Mesenchymal stem cell (in vitro differentiated cells and primary cell): ENCODE data around the gene VPS16.
A peak's percentile ranks its signal among the peaks of the same experiment; 100 is the strongest.

ENCODE experiments used
- DNase-seq: peaks from one replicate; pipeline ENCODE4 v3.0.0-alpha.2; 2013
- H2AFZ ChIP-seq: one replicate; pipeline ENCODE4 v1.6.1; 2013; ENCODE audit warnings: low read depth, mild to moderate bottlenecking, control low read depth, inconsistent platforms, low read length, moderate library complexity
- H2AK5ac ChIP-seq: 2 replicates; pipeline ENCODE4 v1.6.1; 2013; ENCODE audit warnings: low read length, moderate library complexity, mild to moderate bottlenecking, inconsistent platforms; ENCODE audit not compliant: severe bottlenecking
- H2BK120ac ChIP-seq: one replicate; pipeline ENCODE4 v1.6.1; 2013; ENCODE audit warnings: low read depth, mild to moderate bottlenecking, inconsistent platforms, low read length, moderate library complexity
- H2BK12ac ChIP-seq, 2 experiments: one replicate each; pipeline ENCODE4 v1.6.1; 2013; ENCODE audit warnings: inconsistent platforms in 2 of 2, low read length in 2 of 2, mild to moderate bottlenecking in 2 of 2, moderate library complexity in 2 of 2, control low read depth in 1 of 2
- H2BK15ac ChIP-seq: one replicate; pipeline ENCODE4 v1.6.1; 2013; ENCODE audit warnings: mild to moderate bottlenecking, low read depth, inconsistent platforms; ENCODE audit not compliant: poor library complexity, severe bottlenecking
- H2BK5ac ChIP-seq: 2 replicates; pipeline ENCODE4 v1.6.1; 2013; ENCODE audit warnings: low read depth, mild to moderate bottlenecking, low read length, control low read depth, inconsistent platforms; ENCODE audit not compliant: poor library complexity, severe bottlenecking
- H3K14ac ChIP-seq, 2 experiments: one replicate each; pipeline ENCODE4 v1.6.1; 2013; ENCODE audit warnings: inconsistent platforms in 2 of 2, low read length in 2 of 2, control low read depth in 1 of 2, mild to moderate bottlenecking in 1 of 2, moderate library complexity in 1 of 2
- H3K18ac ChIP-seq, 2 experiments: one replicate each; pipeline ENCODE4 v1.6.1; 2013; ENCODE audit warnings: inconsistent platforms in 2 of 2, low read length in 2 of 2, control low read depth in 1 of 2, low read depth in 1 of 2, mild to moderate bottlenecking in 1 of 2
- H3K23ac ChIP-seq, 2 experiments: one replicate each; pipeline ENCODE4 v1.6.1; 2013; ENCODE audit warnings: inconsistent platforms in 2 of 2, low read length in 2 of 2, mild to moderate bottlenecking in 2 of 2, moderate library complexity in 2 of 2, control low read depth in 1 of 2
- H3K27ac ChIP-seq: 2 replicates; pipeline ENCODE4 v1.5.1; 2013; ENCODE audit warnings: mild to moderate bottlenecking, moderate library complexity, low read length, control low read depth, inconsistent platforms; ENCODE audit not compliant: poor library complexity, severe bottlenecking
- H3K27me3 ChIP-seq, 2 experiments: 2 replicates each; pipeline versions ENCODE4 v1.6.1 to v1.7.0; 2013; ENCODE audit warnings: low read length in 2 of 2, mild to moderate bottlenecking in 2 of 2, moderate library complexity in 2 of 2, control low read depth in 1 of 2, inconsistent platforms in 1 of 2; ENCODE audit not compliant: control insufficient read depth in 1 of 2, insufficient read depth in 1 of 2
- H3K36me3 ChIP-seq, 2 experiments: 2 replicates each; pipeline versions ENCODE4 v1.6.1 to v1.7.0; 2013; ENCODE audit warnings: low read length in 2 of 2, control low read depth in 1 of 2, inconsistent platforms in 1 of 2, low read depth in 1 of 2, mild to moderate bottlenecking in 1 of 2; ENCODE audit not compliant: insufficient read depth in 2 of 2, control insufficient read depth in 1 of 2
- H3K4ac ChIP-seq, 2 experiments: one replicate each; pipeline ENCODE4 v1.6.1; 2013; ENCODE audit warnings: inconsistent platforms in 2 of 2, low read length in 2 of 2, mild to moderate bottlenecking in 2 of 2, moderate library complexity in 2 of 2, control low read depth in 1 of 2, low read depth in 1 of 2
- H3K4me1 ChIP-seq: 2 replicates; pipeline ENCODE4 v1.6.1; 2013; ENCODE audit warnings: low read depth, low read length, control low read depth; ENCODE audit not compliant: control insufficient read depth, insufficient read depth
- H3K4me2 ChIP-seq: 2 replicates; pipeline ENCODE4 v1.6.1; 2013; ENCODE audit warnings: low read length, mild to moderate bottlenecking, inconsistent platforms; ENCODE audit not compliant: poor library complexity, severe bottlenecking
- H3K4me3 ChIP-seq, 2 experiments: 2 replicates each; pipeline versions ENCODE4 v1.5.1 to v1.7.0; 2013; ENCODE audit warnings: low read length in 2 of 2, mild to moderate bottlenecking in 2 of 2, control low read depth in 1 of 2, low read depth in 1 of 2; ENCODE audit not compliant: insufficient read depth in 1 of 2
- H3K79me1 ChIP-seq: replicated peaks from 2 replicates; pipeline ENCODE4 v1.6.1; 2013; ENCODE audit warnings: mild to moderate bottlenecking, control low read depth, low read length, inconsistent platforms; ENCODE audit not compliant: poor library complexity, severe bottlenecking
- H3K9ac ChIP-seq: 2 replicates; pipeline ENCODE4 v1.7.0; 2013; ENCODE audit warnings: mild to moderate bottlenecking, low read length, moderate library complexity
- H3K9me3 ChIP-seq: 2 replicates; pipeline ENCODE4 v1.7.0; 2013; ENCODE audit warnings: mild to moderate bottlenecking, low read length; ENCODE audit not compliant: control insufficient read depth
- H4K8ac ChIP-seq: one replicate; pipeline ENCODE4 v1.6.1; 2013; ENCODE audit warnings: inconsistent platforms, mild to moderate bottlenecking, low read length, moderate library complexity
- H4K91ac ChIP-seq: one replicate; pipeline ENCODE4 v1.6.1; 2013; ENCODE audit warnings: mild to moderate bottlenecking, low read length, inconsistent platforms
- WGBS: methylation state at CpG from one replicate; pipeline ENCODE4 v1.1.7; 2013; ENCODE audit warnings: mixed read lengths; 5-methylcytosine and 5-hydroxymethylcytosine counted together

The VPS16 gene

DNA sequence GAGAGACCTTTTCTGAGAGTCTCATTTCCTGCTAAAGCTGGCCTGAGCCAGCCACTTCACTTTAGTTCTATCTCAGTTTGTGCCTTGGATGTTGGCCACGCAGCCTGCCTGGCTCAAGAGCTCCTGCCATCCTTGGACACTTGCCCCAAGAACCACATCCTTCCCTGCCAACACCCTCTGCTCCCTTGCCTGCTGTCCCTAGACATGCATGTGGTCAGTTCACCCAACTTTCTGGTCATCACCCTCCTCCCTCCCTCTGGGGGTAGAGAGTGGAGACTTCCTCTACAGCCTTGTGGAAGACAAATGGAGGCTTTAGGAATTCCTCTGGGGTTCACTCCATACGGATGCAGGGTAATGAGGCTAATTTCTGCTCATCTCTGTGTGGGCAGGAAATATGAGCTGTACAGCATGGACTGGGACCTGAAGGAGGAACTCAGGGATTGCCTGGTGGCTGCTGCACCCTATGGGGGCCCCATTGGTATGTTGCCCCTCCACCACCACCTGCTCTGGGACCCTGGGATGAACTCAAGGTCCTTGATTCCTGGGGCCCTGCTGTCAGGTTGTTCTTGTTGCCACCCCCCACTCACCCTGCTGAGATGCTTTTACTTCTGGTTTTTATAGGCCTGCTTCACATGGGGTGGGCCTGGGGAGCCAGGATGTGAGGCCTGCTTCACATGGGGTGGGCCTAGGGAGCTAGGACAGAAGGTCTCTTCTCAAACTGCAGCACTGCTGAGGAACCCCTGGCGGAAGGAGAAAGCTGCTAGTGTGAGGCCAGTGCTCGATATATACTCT, 19.0 kb downstream of the VPS16 start:
- peak overlapping the region; percentile 29 for H4K8ac ChIP-seq
- H4K91ac ChIP-seq, result no peak overlapping the region
- no peak overlapping the region for H3K4me2 ChIP-seq
- H3K27me3 ChIP-seq, result no peaks in the 10 kb centered on the region
- no peak overlapping the region for H2BK12ac ChIP-seq
- H3K9me3 ChIP-seq, result no peaks in the 10 kb centered on the region
- H2BK5ac ChIP-seq, result no peak overlapping the region
- no peak overlapping the region for H2AFZ ChIP-seq
- H3K9ac ChIP-seq, result peak overlapping the region; percentile 23
- H3K4ac ChIP-seq, result no peak overlapping the region
- 92% methylated on average over 4 of the region's 4 CpGs for WGBS
- H3K23ac ChIP-seq, result no peak overlapping the region
- peaks cover 3% of the 10 kb centered on the region for H3K4me1 ChIP-seq
- no peak overlapping the region for H3K14ac ChIP-seq
- no peak for DNase-seq
- H2AK5ac ChIP-seq, result no peak overlapping the region
- H3K79me1 ChIP-seq, result peaks cover 19% of the 10 kb centered on the region
- no peak overlapping the region for H2BK15ac ChIP-seq
- H3K18ac ChIP-seq, result no peak overlapping the region
- peaks cover 41 to 46% of the 10 kb centered on the region in 2 experiments for H3K36me3 ChIP-seq
- no peak overlapping the region for H3K4me3 ChIP-seq
- H3K27ac ChIP-seq, result no peak overlapping the region
- no peak overlapping the region for H2BK120ac ChIP-seq

DNA sequence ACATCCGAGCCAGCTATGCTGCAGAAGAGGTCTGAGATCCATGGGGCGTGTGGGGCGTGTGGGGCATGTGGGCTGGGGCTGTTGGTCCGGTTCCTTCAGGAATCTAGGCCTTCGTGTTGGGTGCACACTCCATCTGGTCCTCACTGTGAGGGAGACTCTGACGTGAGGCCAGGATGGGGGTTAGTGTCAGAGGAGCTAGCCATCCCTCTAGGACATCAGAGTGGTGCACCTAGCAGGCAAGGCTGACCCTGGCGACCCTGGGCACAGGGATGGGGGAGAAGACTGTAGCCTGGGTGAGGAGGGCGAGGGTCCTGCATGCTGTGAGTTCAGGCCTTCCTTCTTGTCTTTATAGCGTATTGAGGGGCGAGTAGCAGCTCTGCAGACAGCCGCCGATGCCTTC, 24.1 kb downstream of the VPS16 start:
- Histone ChIP-seq H2AFZ (no peak overlapping the region), H2BK5ac (no peak overlapping the region), H4K91ac (no peak overlapping the region), H3K4ac (no peak overlapping the region), H3K4me2 (no peak overlapping the region), H3K79me1 (peaks cover 9% of the 10 kb centered on the region), H3K4me3 (no peak overlapping the region), H4K8ac (no peak overlapping the region), H2BK12ac (no peak overlapping the region), H3K18ac (no peak overlapping the region), H2AK5ac (no peak overlapping the region), H3K23ac (no peak overlapping the region), H2BK120ac (no peak overlapping the region), H3K36me3 (peaks cover 67 to 73% of the 10 kb centered on the region in 2 experiments), H3K9ac (no peak overlapping the region), H3K4me1 (peaks cover 3% of the 10 kb centered on the region), H2BK15ac (no peak overlapping the region), H3K27ac (no peak overlapping the region), H3K27me3 (no peaks in the 10 kb centered on the region), H3K14ac (no peak overlapping the region), H3K9me3 (no peaks in the 10 kb centered on the region)
- DNase-seq, result no peak
- WGBS, result 91% methylated on average over 12 of the region's 12 CpGs

DNA sequence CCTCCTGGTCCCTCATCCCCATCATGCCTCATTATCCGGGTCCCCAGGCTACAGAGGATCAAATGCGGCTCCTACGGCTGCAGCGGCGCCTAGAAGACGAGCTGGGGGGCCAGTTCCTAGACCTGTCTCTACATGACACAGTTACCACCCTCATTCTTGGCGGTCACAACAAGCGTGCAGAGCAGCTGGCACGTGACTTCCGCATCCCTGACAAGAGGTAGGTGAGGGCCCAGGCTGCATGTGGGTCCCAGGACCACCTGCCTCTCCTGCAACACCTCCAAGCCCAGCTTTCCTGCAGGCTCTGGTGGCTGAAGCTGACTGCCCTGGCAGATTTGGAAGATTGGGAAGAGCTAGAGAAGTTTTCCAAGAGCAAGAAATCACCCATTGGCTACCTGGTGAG, 24.6 kb downstream of the VPS16 start:
- Histone ChIP-seq H3K27ac (no peak overlapping the region), H2AFZ (no peak overlapping the region), H2BK12ac (no peak overlapping the region), H3K14ac (no peak overlapping the region), H3K23ac (no peak overlapping the region), H3K4me2 (no peak overlapping the region), H3K27me3 (no peaks in the 10 kb centered on the region), H2BK5ac (no peak overlapping the region), H3K4me3 (no peak overlapping the region), H3K9me3 (no peaks in the 10 kb centered on the region), H2AK5ac (no peak overlapping the region), H3K79me1 (peaks cover 6% of the 10 kb centered on the region), H3K36me3 (peaks cover 65 to 69% of the 10 kb centered on the region in 2 experiments), H2BK120ac (no peak overlapping the region), H3K4ac (no peak overlapping the region), H3K9ac (no peak overlapping the region), H4K91ac (no peak overlapping the region), H4K8ac (no peak overlapping the region), H3K18ac (no peak overlapping the region), H3K4me1 (peaks cover 3% of the 10 kb centered on the region), H2BK15ac (no peak overlapping the region)
- 99% methylated on average over 10 of the region's 10 CpGs for WGBS
- DNase-seq, result no peak

DNA sequence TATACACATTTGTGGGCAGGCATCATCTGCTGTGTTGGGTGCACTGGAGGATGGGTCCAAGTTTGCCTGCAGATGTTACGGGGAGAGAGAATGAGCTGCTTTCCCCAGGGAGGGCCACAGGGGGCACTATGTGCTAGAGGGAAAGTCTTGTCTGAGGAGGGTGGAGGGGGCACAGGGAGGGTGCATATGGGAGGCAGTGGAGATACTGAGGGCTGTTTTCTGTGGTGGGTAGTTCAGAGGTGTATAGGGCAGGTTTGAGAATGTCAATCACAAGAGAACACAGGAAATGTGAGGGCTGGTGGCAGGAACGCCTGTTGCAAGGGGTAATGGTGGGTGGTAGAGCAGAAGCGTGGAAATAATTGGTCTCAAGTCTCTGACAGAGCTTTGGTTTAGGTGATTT, 25.1 kb downstream of the VPS16 start:
- H2BK120ac ChIP-seq, result no peak overlapping the region
- H3K4me3 ChIP-seq, result no peak overlapping the region
- 94% methylated on average over 3 of the region's 3 CpGs for WGBS

More for the DNA sequence above, 25.1 kb downstream of the VPS16 start:
- Histone ChIP-seq H3K18ac (no peak overlapping the region), H3K4ac (no peak overlapping the region), H2BK15ac (no peak overlapping the region), H3K9me3 (no peaks in the 10 kb centered on the region), H4K91ac (no peak overlapping the region), H3K27me3 (no peaks in the 10 kb centered on the region), H3K23ac (no peak overlapping the region), H3K4me2 (no peak overlapping the region), H2AK5ac (no peak overlapping the region), H3K14ac (no peak overlapping the region), H3K27ac (no peak overlapping the region), H3K36me3 (peaks cover 60 to 63% of the 10 kb centered on the region in 2 experiments), H2BK12ac (no peak overlapping the region), H3K4me1 (peaks cover 4% of the 10 kb centered on the region), H2BK5ac (no peak overlapping the region), H3K79me1 (peaks cover under 1% of the 10 kb centered on the region), H3K9ac (no peak overlapping the region), H2AFZ (no peak overlapping the region), H4K8ac (no peak overlapping the region)
- DNase-seq, result no peak
